SK-N-SH (cell line): ENCODE data around the gene BAG1. TPM values are rescaled to one million over a fixed set of nuclear protein-coding genes. Genes with fewer than 3 reads are reported as not detected.

Source experiments
- CTCF ChIA-PET: fragments of 300-600, 350-600 bp; formaldehyde crosslinking; extraction: SDS; loops from one replicate; lab custom pipeline; 2021; lab: Yijun Ruan, JAX
- POLR2A ChIA-PET: fragments of 350-600 bp; sonication (Branson Sonifier 250); formaldehyde crosslinking; extraction: SDS; loops from one replicate; lab custom pipeline; 2020; ENCODE audit warnings: antibody characterized with exemption, inconsistent platforms; lab: Yijun Ruan, JAX
- DNase-seq: peaks from one replicate; pipeline ENCODE4 v3.0.0; 2012
- H2AFZ ChIP-seq: fragments of 200-600 bp; sonication (generic); 2 replicates; pipeline ENCODE4 v1.8.1; 2016; ENCODE audit warnings: antibody characterized with exemption, mild to moderate bottlenecking, low read depth
- H3F3A ChIP-seq: fragments of 200-600 bp; sonication (generic); replicated peaks from 2 replicates; pipeline ENCODE3; 2016; ENCODE audit warnings: antibody characterized with exemption, mild to moderate bottlenecking; ENCODE audit not compliant: insufficient read depth
- H3K27ac ChIP-seq, 2 experiments: fragments of 200-500 bp in 1 of 2; fragments of 200-600 bp in 1 of 2; sonication (Bioruptor generic) in 1 of 2; sonication (generic), shearing (Covaris generic) in 1 of 2; 2 replicates each; pipeline versions ENCODE4 v1.5.1 to v1.6.1; 2014 to 2016; ENCODE audit warnings: low read depth in 2 of 2, inconsistent platforms in 1 of 2, low read length in 1 of 2, mild to moderate bottlenecking in 1 of 2, mixed read lengths in 1 of 2
- H3K27me3 ChIP-seq: fragments of 200-600 bp; sonication (generic), shearing (Covaris generic); 2 replicates; pipeline ENCODE4 v1.6.1; 2016; ENCODE audit warnings: mixed run types; ENCODE audit not compliant: insufficient read depth
- H3K36me3 ChIP-seq, 2 experiments: fragments of 200-500 bp in 1 of 2; fragments of 200-600 bp in 1 of 2; sonication (Bioruptor generic) in 1 of 2; sonication (generic) in 1 of 2; replicated peaks in 1 of 2; 2 replicates each; pipeline versions ENCODE3 to v1.5.1; 2014 to 2016; ENCODE audit warnings: low read length in 1 of 2, mild to moderate bottlenecking in 1 of 2; ENCODE audit not compliant: insufficient read depth in 2 of 2, control insufficient read depth in 1 of 2
- H3K4me1 ChIP-seq, 2 experiments: fragments of 200-500 bp in 1 of 2; fragments of 200-600 bp in 1 of 2; sonication (Bioruptor generic) in 1 of 2; sonication (generic), shearing (Covaris generic) in 1 of 2; 2 replicates each; pipeline versions ENCODE4 v1.5.1 to v1.6.1; 2014 to 2016; ENCODE audit warnings: low read depth in 1 of 2, low read length in 1 of 2, mixed run types in 1 of 2; ENCODE audit not compliant: insufficient read depth in 2 of 2, control insufficient read depth in 1 of 2
- H3K4me2 ChIP-seq: fragments of 200-600 bp; sonication (generic), shearing (Covaris generic); 2 replicates; pipeline ENCODE4 v1.6.1; 2017; ENCODE audit warnings: mixed run types
- H3K4me3 ChIP-seq, 2 experiments: fragments of 200-500 bp in 1 of 2; fragments of 200-600 bp in 1 of 2; sonication (Bioruptor generic) in 1 of 2; sonication (generic), shearing (Covaris generic) in 1 of 2; 2 replicates each; pipeline versions ENCODE4 v1.5.1 to v1.8.1; 2014 to 2016; ENCODE audit warnings: low read depth in 2 of 2, inconsistent platforms in 1 of 2, low read length in 1 of 2, mild to moderate bottlenecking in 1 of 2, mixed read lengths in 1 of 2, moderate library complexity in 1 of 2
- H3K79me2 ChIP-seq: fragments of 200-600 bp; sonication (generic); 2 replicates; pipeline ENCODE4 v1.8.1; 2017; ENCODE audit warnings: mild to moderate bottlenecking; ENCODE audit not compliant: insufficient read depth
- H3K9ac ChIP-seq: fragments of 200-600 bp; sonication (generic); 2 replicates; pipeline ENCODE4 v1.6.1; 2017; ENCODE audit warnings: mixed run types
- H3K9me2 ChIP-seq: fragments of 200-600 bp; sonication (generic); 2 replicates; pipeline ENCODE4 v1.6.1; 2017; ENCODE audit warnings: mixed run types
- H3K9me3 ChIP-seq: fragments of 200-600 bp; sonication (generic); 2 replicates; pipeline ENCODE4 v1.6.1; 2017; ENCODE audit warnings: mixed run types, mild to moderate bottlenecking, moderate library complexity
- H4K20me1 ChIP-seq: fragments of 200-600 bp; sonication (generic); 2 replicates; pipeline ENCODE4 v1.6.1; 2017; ENCODE audit warnings: mild to moderate bottlenecking, mixed run types; ENCODE audit not compliant: insufficient read depth
- FOXJ3 ChIP-seq: sonication (generic); formaldehyde crosslinking; IDR thresholded peaks from 2 replicates; pipeline ENCODE4 v1.5.1; 2020; ENCODE audit warnings: mild to moderate bottlenecking, missing genetic modification reagents
- GABPA ChIP-seq: IDR thresholded peaks from 2 replicates; pipeline ENCODE4 v1.4.0; 2012; ENCODE audit warnings: low read depth, mild to moderate bottlenecking
- JUND ChIP-seq: IDR thresholded peaks from 2 replicates; pipeline ENCODE4 v1.4.0; 2012
- MEF2A ChIP-seq: IDR thresholded peaks from 2 replicates; pipeline ENCODE4 v1.4.0; 2012; ENCODE audit warnings: low read depth, borderline replicate concordance
- MXI1 ChIP-seq: IDR thresholded peaks from 2 replicates; pipeline ENCODE4 v1.6.1; 2012; ENCODE audit warnings: mild to moderate bottlenecking, low read depth, low read length, improper control_type of control experiment
- NRF1 ChIP-seq: IDR thresholded peaks from 2 replicates; pipeline ENCODE4 v1.6.1; 2012; ENCODE audit warnings: low read depth, mild to moderate bottlenecking, low read length
- POLR2AphosphoS5 ChIP-seq: IDR thresholded peaks from 2 replicates; pipeline ENCODE4 v1.6.1; 2012; ENCODE audit warnings: low read depth, low read length
- RAD21 ChIP-seq: IDR thresholded peaks from 2 replicates; pipeline ENCODE4 v1.6.1; 2012; ENCODE audit warnings: mild to moderate bottlenecking, low read length
- RCOR1 ChIP-seq: fragments of 150-350 bp; IDR thresholded peaks from 2 replicates; pipeline ENCODE4 v1.6.1; 2017; ENCODE audit warnings: antibody characterized with exemption, low read length
- REST ChIP-seq: IDR thresholded peaks from 2 replicates; pipeline ENCODE4 v1.6.1; 2012; ENCODE audit warnings: mild to moderate bottlenecking, low read depth, low read length, moderate library complexity
- RFX5 ChIP-seq: IDR thresholded peaks from 2 replicates; pipeline ENCODE4 v1.6.1; 2012; ENCODE audit warnings: mild to moderate bottlenecking, improper control_type of control experiment, low read length
- SIN3A ChIP-seq: IDR thresholded peaks from 2 replicates; pipeline ENCODE4 v1.6.1; 2012; ENCODE audit warnings: low read depth, mild to moderate bottlenecking, low read length, moderate library complexity, borderline replicate concordance
- SMC3 ChIP-seq: IDR thresholded peaks from 2 replicates; pipeline ENCODE4 v1.6.1; 2012; ENCODE audit warnings: low read depth, low read length, improper control_type of control experiment
- TEAD4 ChIP-seq: IDR thresholded peaks from 2 replicates; pipeline ENCODE4 v1.4.0; 2012; ENCODE audit warnings: mild to moderate bottlenecking, borderline replicate concordance; ENCODE audit not compliant: insufficient read depth
- USF2 ChIP-seq: fragments of 150-350 bp; IDR thresholded peaks from 2 replicates; pipeline ENCODE4 v1.6.1; 2017; ENCODE audit warnings: antibody characterized with exemption, low read length, low read depth, borderline replicate concordance
- YY1 ChIP-seq: IDR thresholded peaks from 2 replicates; pipeline ENCODE4 v1.4.0; 2012; ENCODE audit warnings: low read depth, mild to moderate bottlenecking
- WGBS: methylation state at CpG from one replicate; pipeline ENCODE4 v1.1.6; 2017; ENCODE audit warnings: low lambda C conversion rate; 5-methylcytosine and 5-hydroxymethylcytosine counted together
- polyA plus RNA-seq, 3 experiments: library from polyadenylated mRNA; depleted of rRNA; stranded (reverse); fragments of >200 nt; gene quantifications; 2 replicates each; pipeline ENCODE4 v1.2.3, GENCODE V29; 2012
- TF ChIP-seq, protein P1 (sequence below): IDR thresholded peaks from 2 replicates; pipeline ENCODE4; 2012
- TF ChIP-seq, protein P2 (sequence below): fragments of 200-600 bp; sonication (generic); IDR thresholded peaks from 2 replicates; pipeline ENCODE4 v1.6.1; 2017; ENCODE audit warnings: antibody characterized with exemption, mild to moderate bottlenecking, moderate library complexity
- TF ChIP-seq, protein P3 (sequence below): IDR thresholded peaks from 2 replicates; pipeline ENCODE4 v1.4.0; 2012; ENCODE audit warnings: low read depth, borderline replicate concordance
- TF ChIP-seq, protein P4 (sequence below): IDR thresholded peaks from 2 replicates; pipeline ENCODE4 v1.4.0; 2012; ENCODE audit warnings: low read depth, borderline replicate concordance

BAG1 gene
- polyA plus RNA-seq, 1 of the 3 experiments (the other 2 are of a cell fraction), result 49.9 TPM

DNA sequence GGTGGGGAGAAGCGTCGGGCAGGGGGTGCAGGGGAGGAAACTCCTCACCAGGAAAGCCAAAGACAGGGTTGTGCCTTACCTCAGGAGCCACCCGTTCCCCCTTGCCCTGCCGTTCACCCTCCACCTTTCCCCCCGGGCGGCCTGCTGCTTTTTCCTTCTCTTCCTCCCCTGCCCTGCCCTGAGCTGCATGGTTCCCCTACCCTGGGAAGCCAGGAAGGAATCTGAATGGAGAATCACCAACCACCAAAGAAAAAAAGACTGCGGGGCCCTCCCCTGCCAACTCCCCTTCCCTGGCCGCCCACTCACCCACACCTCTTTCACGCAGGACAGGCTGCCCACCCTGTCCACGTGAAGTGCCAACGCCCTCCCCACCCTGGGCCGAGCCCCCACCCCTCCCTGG, 25.0 kb upstream of the BAG1 start:
- Histone ChIP-seq H3K9ac (peak overlapping the region; percentile 84), H3K9me2 (no peaks in the 10 kb centered on the region), H3K4me3 (peak overlapping the region; percentile 80 to 83), H2AFZ (no peak overlapping the region), H3K79me2 (peaks cover 41% of the 10 kb centered on the region), H3F3A (peaks cover 22% of the 10 kb centered on the region), H4K20me1 (no peaks in the 10 kb centered on the region), H3K27ac (peak overlapping the region; percentile 94 to 98), H3K9me3 (no peaks in the 10 kb centered on the region), H3K36me3 (peaks cover 24 to 38% of the 10 kb centered on the region in 2 experiments), H3K4me1 (peaks cover 0 to 11% of the 10 kb centered on the region in 2 experiments; a peak in 2 of 4 replicates), H3K27me3 (no peaks in the 10 kb centered on the region), H3K4me2 (peak overlapping the region; percentile 60)
- TF ChIP-seq MXI1 (no peak), SMC3 (no peak), REST (no peak), RFX5 (no peak), GABPA (no peak), MEF2A (no peak), RAD21 (no peak), TEAD4 (no peak), USF2 (no peak), NRF1 (no peak), SIN3A (no peak), POLR2AphosphoS5 (no peak), YY1 (no peak), RCOR1 (no peak), FOXJ3 (CRISPR knock-in tag) (no peak), JUND (no peak)
- TF ChIP-seq, protein P1, sequence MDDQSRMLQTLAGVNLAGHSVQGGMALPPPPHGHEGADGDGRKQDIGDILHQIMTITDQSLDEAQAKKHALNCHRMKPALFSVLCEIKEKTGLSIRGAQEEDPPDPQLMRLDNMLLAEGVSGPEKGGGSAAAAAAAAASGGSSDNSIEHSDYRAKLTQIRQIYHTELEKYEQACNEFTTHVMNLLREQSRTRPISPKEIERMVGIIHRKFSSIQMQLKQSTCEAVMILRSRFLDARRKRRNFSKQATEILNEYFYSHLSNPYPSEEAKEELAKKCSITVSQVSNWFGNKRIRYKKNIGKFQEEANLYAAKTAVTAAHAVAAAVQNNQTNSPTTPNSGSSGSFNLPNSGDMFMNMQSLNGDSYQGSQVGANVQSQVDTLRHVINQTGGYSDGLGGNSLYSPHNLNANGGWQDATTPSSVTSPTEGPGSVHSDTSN, result no peak
- TF ChIP-seq, protein P2, sequence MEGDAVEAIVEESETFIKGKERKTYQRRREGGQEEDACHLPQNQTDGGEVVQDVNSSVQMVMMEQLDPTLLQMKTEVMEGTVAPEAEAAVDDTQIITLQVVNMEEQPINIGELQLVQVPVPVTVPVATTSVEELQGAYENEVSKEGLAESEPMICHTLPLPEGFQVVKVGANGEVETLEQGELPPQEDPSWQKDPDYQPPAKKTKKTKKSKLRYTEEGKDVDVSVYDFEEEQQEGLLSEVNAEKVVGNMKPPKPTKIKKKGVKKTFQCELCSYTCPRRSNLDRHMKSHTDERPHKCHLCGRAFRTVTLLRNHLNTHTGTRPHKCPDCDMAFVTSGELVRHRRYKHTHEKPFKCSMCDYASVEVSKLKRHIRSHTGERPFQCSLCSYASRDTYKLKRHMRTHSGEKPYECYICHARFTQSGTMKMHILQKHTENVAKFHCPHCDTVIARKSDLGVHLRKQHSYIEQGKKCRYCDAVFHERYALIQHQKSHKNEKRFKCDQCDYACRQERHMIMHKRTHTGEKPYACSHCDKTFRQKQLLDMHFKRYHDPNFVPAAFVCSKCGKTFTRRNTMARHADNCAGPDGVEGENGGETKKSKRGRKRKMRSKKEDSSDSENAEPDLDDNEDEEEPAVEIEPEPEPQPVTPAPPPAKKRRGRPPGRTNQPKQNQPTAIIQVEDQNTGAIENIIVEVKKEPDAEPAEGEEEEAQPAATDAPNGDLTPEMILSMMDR, result no peak
- TF ChIP-seq, protein P3, sequence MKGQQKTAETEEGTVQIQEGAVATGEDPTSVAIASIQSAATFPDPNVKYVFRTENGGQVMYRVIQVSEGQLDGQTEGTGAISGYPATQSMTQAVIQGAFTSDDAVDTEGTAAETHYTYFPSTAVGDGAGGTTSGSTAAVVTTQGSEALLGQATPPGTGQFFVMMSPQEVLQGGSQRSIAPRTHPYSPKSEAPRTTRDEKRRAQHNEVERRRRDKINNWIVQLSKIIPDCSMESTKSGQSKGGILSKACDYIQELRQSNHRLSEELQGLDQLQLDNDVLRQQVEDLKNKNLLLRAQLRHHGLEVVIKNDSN, result no peak
- TF ChIP-seq, protein P4, sequence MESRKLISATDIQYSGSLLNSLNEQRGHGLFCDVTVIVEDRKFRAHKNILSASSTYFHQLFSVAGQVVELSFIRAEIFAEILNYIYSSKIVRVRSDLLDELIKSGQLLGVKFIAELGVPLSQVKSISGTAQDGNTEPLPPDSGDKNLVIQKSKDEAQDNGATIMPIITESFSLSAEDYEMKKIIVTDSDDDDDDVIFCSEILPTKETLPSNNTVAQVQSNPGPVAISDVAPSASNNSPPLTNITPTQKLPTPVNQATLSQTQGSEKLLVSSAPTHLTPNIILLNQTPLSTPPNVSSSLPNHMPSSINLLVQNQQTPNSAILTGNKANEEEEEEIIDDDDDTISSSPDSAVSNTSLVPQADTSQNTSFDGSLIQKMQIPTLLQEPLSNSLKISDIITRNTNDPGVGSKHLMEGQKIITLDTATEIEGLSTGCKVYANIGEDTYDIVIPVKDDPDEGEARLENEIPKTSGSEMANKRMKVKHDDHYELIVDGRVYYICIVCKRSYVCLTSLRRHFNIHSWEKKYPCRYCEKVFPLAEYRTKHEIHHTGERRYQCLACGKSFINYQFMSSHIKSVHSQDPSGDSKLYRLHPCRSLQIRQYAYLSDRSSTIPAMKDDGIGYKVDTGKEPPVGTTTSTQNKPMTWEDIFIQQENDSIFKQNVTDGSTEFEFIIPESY, result no peak
- peak; percentile 38 for DNase-seq
- ChIA-PET POLR2A (interaction anchor here (0.8 to 2.1 kb wide), 4 partner anchors 15 to 739 kb away, joined by 3 to 10 read pairs (median 4); partner anchors contain the start of genes BAG1 and CHMP5), CTCF (interaction anchor here (1.2 kb wide), 1 partner anchor 164 kb away, joined by 3 read pairs; no protein-coding TSS in a partner anchor)
- WGBS, result 33% methylated on average over 11 of the region's 12 CpGs
